Fibroblast of villous mesenchyme (primary cell): ENCODE results near the gene PARD3. TPM values are rescaled to one million over a fixed set of nuclear protein-coding genes. Genes with fewer than 3 reads are reported as not detected.
"Not testable (repeated sequence)": the region's sequence is repeated elsewhere in the genome, so short reads cannot be mapped to it uniquely, and the experiment has no call there.

ENCODE experiments used
- DNase-seq: peaks from one replicate; pipeline ENCODE4 v3.0.0-alpha.2; 2010; ENCODE audit warnings: low read depth
- H3K4me3 ChIP-seq: 2 replicates; pipeline ENCODE4 v1.5.1; 2011; ENCODE audit warnings: low read depth, mild to moderate bottlenecking, low read length
- CTCF ChIP-seq: IDR thresholded peaks from 2 replicates; pipeline ENCODE4 v1.5.1; 2012; ENCODE audit warnings: low read depth, mild to moderate bottlenecking, low read length; ENCODE audit not compliant: insufficient read depth
- total RNA-seq: library from RNA; depleted of rRNA; stranded (reverse); fragments of >200 nt; gene quantifications from 2 replicates; pipeline ENCODE4 v1.2.3, GENCODE V29; 2012

The PARD3 gene
- total RNA-seq, 1 donor: 44.0 TPM

GRCh38 chr10:34400075-34400474 lies 415.0 kb downstream of the PARD3 start:
- TF ChIP-seq CTCF: no peak
- H3K4me3 ChIP-seq: no peak overlapping the region
- no peak for DNase-seq

GRCh38 chr10:34399013-34399412 lies 416.1 kb downstream of the PARD3 start:
- no peak overlapping the region for H3K4me3 ChIP-seq
- TF ChIP-seq CTCF: no peak
- no peak for DNase-seq

GRCh38 chr10:34397324-34397723 lies 417.8 kb downstream of the PARD3 start:
- no peak overlapping the region for H3K4me3 ChIP-seq
- no peak for TF ChIP-seq CTCF
- peak; percentile 51 for DNase-seq

- TF ChIP-seq CTCF: no peak
- no peak for DNase-seq
These were observed 418.4 kb downstream of the PARD3 start for GRCh38 chr10:34396663-34397062.

GRCh38 chr10:34392641-34393170 lies 422.4 kb downstream of the PARD3 start:
- DNase-seq: no peak
- H3K4me3 ChIP-seq: no peak overlapping the region
- TF ChIP-seq CTCF: no peak

More at GRCh38 chr10:34396663-34397062, 418.4 kb downstream of the PARD3 start:
- H3K4me3 ChIP-seq: no peak overlapping the region

- TF ChIP-seq CTCF: peak; percentile 45
- H3K4me3 ChIP-seq: not testable (repeated sequence)
- DNase-seq: peak; percentile 24
These were observed 423.9 kb downstream of the PARD3 start for GRCh38 chr10:34391168-34391567.

GRCh38 chr10:34389801-34390200 lies 425.3 kb downstream of the PARD3 start:
- no peak for DNase-seq
- H3K4me3 ChIP-seq: no peak overlapping the region
- TF ChIP-seq CTCF: no peak
